H9 (cell line): ENCODE data around the gene UNC50. TPM values are rescaled to one million over a fixed set of nuclear protein-coding genes. Genes with fewer than 3 reads are reported as not detected.

Source experiments
- DNase-seq: peaks from one replicate; pipeline ENCODE4 v3.0.0-alpha.2; 2017
- H2AFZ ChIP-seq: one replicate; pipeline ENCODE4 v1.6.1; 2013; ENCODE audit warnings: mild to moderate bottlenecking, low read length, control low read depth, moderate library complexity
- H2AK5ac ChIP-seq: 2 replicates; pipeline ENCODE4 v1.6.1; 2013; ENCODE audit warnings: low read length, control low read depth, mixed read lengths; ENCODE audit not compliant: insufficient read length
- H2BK120ac ChIP-seq: one replicate; pipeline ENCODE4 v1.6.1; 2013; ENCODE audit warnings: low read depth, mild to moderate bottlenecking, low read length, control low read depth, inconsistent platforms; ENCODE audit not compliant: poor library complexity, severe bottlenecking
- H2BK12ac ChIP-seq: 2 replicates; pipeline ENCODE4 v1.6.1; 2013; ENCODE audit warnings: low read length, control low read depth, mixed read lengths, low read depth; ENCODE audit not compliant: insufficient read length
- H2BK15ac ChIP-seq: 2 replicates; pipeline ENCODE4 v1.6.1; 2013; ENCODE audit warnings: low read depth, low read length, control low read depth
- H2BK20ac ChIP-seq: one replicate; pipeline ENCODE4 v1.6.1; 2013; ENCODE audit warnings: low read depth, mild to moderate bottlenecking, low read length, control low read depth, inconsistent platforms; ENCODE audit not compliant: poor library complexity, severe bottlenecking
- H2BK5ac ChIP-seq: 2 replicates; pipeline ENCODE4 v1.6.1; 2013; ENCODE audit warnings: low read length, control low read depth, mixed read lengths; ENCODE audit not compliant: insufficient read length
- H3K14ac ChIP-seq: 2 replicates; pipeline ENCODE4 v1.6.1; 2013; ENCODE audit warnings: low read length, control low read depth; ENCODE audit not compliant: insufficient read depth
- H3K18ac ChIP-seq: 2 replicates; pipeline ENCODE4 v1.6.1; 2013; ENCODE audit warnings: low read depth, mild to moderate bottlenecking, mixed read lengths, low read length, control low read depth; ENCODE audit not compliant: insufficient read length
- H3K23ac ChIP-seq: 2 replicates; pipeline ENCODE4 v1.6.1; 2013; ENCODE audit warnings: low read length, control low read depth, mixed read lengths, low read depth; ENCODE audit not compliant: insufficient read length
- H3K23me2 ChIP-seq: 2 replicates; pipeline ENCODE4 v1.6.1; 2013; ENCODE audit warnings: low read depth, mild to moderate bottlenecking, mixed read lengths, low read length, control low read depth; ENCODE audit not compliant: insufficient read length, poor library complexity, severe bottlenecking
- H3K27ac ChIP-seq: 2 replicates; pipeline ENCODE4 v1.5.1; 2013; ENCODE audit warnings: low read length, control low read depth, mixed read lengths, low read depth; ENCODE audit not compliant: insufficient read length
- H3K27me3 ChIP-seq: 2 replicates; pipeline ENCODE4 v1.6.1; 2013; ENCODE audit warnings: low read length, control low read depth, inconsistent platforms; ENCODE audit not compliant: insufficient read depth
- H3K4ac ChIP-seq: 2 replicates; pipeline ENCODE4 v1.6.1; 2013; ENCODE audit warnings: low read depth, mild to moderate bottlenecking, control low read depth, inconsistent platforms, low read length, moderate library complexity
- H3K4me1 ChIP-seq: 2 replicates; pipeline ENCODE4 v1.6.1; 2013; ENCODE audit warnings: low read length, control low read depth, inconsistent platforms; ENCODE audit not compliant: insufficient read depth
- H3K4me2 ChIP-seq: 2 replicates; pipeline ENCODE4 v1.6.1; 2013; ENCODE audit warnings: low read length, control low read depth, mixed read lengths; ENCODE audit not compliant: insufficient read length, insufficient read depth
- H3K56ac ChIP-seq: 2 replicates; pipeline ENCODE4 v1.6.1; 2013; ENCODE audit warnings: low read depth, mild to moderate bottlenecking, mixed read lengths, low read length, control low read depth; ENCODE audit not compliant: insufficient read length
- H3K79me1 ChIP-seq: 2 replicates; pipeline ENCODE4 v1.6.1; 2013; ENCODE audit warnings: low read depth, mild to moderate bottlenecking, moderate library complexity, low read length, control low read depth, inconsistent platforms; ENCODE audit not compliant: insufficient read depth, poor library complexity, severe bottlenecking
- H3K79me2 ChIP-seq: 2 replicates; pipeline ENCODE4 v1.6.1; 2013; ENCODE audit warnings: low read length, control low read depth, inconsistent platforms; ENCODE audit not compliant: insufficient read depth
- H3K9ac ChIP-seq: 2 replicates; pipeline ENCODE4 v1.6.1; 2013; ENCODE audit warnings: low read length, control low read depth, mixed read lengths; ENCODE audit not compliant: insufficient read length; ENCODE audit errors: extremely low read depth
- H3K9me3 ChIP-seq: one replicate; pipeline ENCODE4 v1.6.1; 2013; ENCODE audit warnings: low read depth, low read length, inconsistent platforms; ENCODE audit not compliant: control insufficient read depth
- H3T11ph ChIP-seq: one replicate; pipeline ENCODE4 v1.6.1; 2013; ENCODE audit warnings: mild to moderate bottlenecking, low read length, control low read depth, inconsistent platforms
- H4K20me1 ChIP-seq: one replicate; pipeline ENCODE4 v1.6.1; 2013; ENCODE audit not compliant: control insufficient read depth, insufficient read length, insufficient read depth
- H4K5ac ChIP-seq: 2 replicates; pipeline ENCODE4 v1.6.1; 2013; ENCODE audit warnings: low read depth, mild to moderate bottlenecking, mixed read lengths, low read length, control low read depth; ENCODE audit not compliant: insufficient read length
- H4K8ac ChIP-seq: replicated peaks from 2 replicates; pipeline ENCODE4 v1.6.1; 2013; ENCODE audit warnings: low read length, control low read depth, mixed read lengths, low read depth; ENCODE audit not compliant: insufficient read length
- H4K91ac ChIP-seq: 2 replicates; pipeline ENCODE4 v1.6.1; 2013; ENCODE audit warnings: low read depth, mild to moderate bottlenecking, moderate library complexity, mixed read lengths, low read length, control low read depth; ENCODE audit not compliant: insufficient read length
- H3K27ac Mint-ChIP-seq, 3 experiments: 2 replicates in 2 of 3; 3 replicates in 1 of 3; pipeline ENCODE4 v1.8.0; 2020 to 2021; ENCODE audit warnings: mixed read lengths in 3 of 3, mild to moderate bottlenecking in 1 of 3, moderate library complexity in 1 of 3
- H3K27me3 Mint-ChIP-seq: 2 replicates; pipeline ENCODE4 v1.8.0; 2021; ENCODE audit warnings: low read depth, mild to moderate bottlenecking, moderate library complexity, mixed read lengths
- H3K36me3 Mint-ChIP-seq, 3 experiments: 2 replicates in 2 of 3; 3 replicates in 1 of 3; pipeline ENCODE4 v1.8.0; 2020 to 2021; ENCODE audit warnings: low read depth in 3 of 3, mixed read lengths in 3 of 3; ENCODE audit not compliant: insufficient read depth in 1 of 3
- H3K4me1 Mint-ChIP-seq, 2 experiments: 2 replicates each; pipeline ENCODE4 v1.8.0; 2020; ENCODE audit warnings: mixed read lengths in 2 of 2
- H3K4me3 Mint-ChIP-seq, 2 experiments: 2 replicates in 1 of 2; 3 replicates in 1 of 2; pipeline ENCODE4 v1.8.0; 2020 to 2021; ENCODE audit warnings: mild to moderate bottlenecking in 2 of 2, mixed read lengths in 2 of 2, moderate library complexity in 1 of 2
- H3K9me3 Mint-ChIP-seq, 2 experiments: 2 replicates in 1 of 2; 3 replicates in 1 of 2; pipeline ENCODE4 v1.8.0; 2020; ENCODE audit warnings: mild to moderate bottlenecking in 2 of 2, mixed read lengths in 2 of 2, moderate library complexity in 1 of 2
- CTCF ChIP-seq: fragments of 200-600 bp; sonication (generic); conservative IDR thresholded peaks from 3 replicates; pipeline ENCODE4 v1.8.0; 2021; ENCODE audit warnings: antibody characterized with exemption, mild to moderate bottlenecking
- WGBS: extraction: QIAGEN DNeasy Blood & Tissue Kit; methylation state at CpG from one replicate; pipeline ENCODE4 v1.1.7; 2013; ENCODE audit warnings: missing lambda C conversion rate, low lambda C conversion rate, mixed read lengths; ENCODE audit not compliant: insufficient read length; ENCODE audit errors: extremely low coverage; 5-methylcytosine and 5-hydroxymethylcytosine counted together
- total RNA-seq: library from RNA; stranded (reverse); gene quantifications from 2 replicates; pipeline ENCODE4 v1.2.1, GENCODE V29; 2021

Gene UNC50
- total RNA-seq, 1 experiment from 2014 or later, result 35.4 TPM

DNA sequence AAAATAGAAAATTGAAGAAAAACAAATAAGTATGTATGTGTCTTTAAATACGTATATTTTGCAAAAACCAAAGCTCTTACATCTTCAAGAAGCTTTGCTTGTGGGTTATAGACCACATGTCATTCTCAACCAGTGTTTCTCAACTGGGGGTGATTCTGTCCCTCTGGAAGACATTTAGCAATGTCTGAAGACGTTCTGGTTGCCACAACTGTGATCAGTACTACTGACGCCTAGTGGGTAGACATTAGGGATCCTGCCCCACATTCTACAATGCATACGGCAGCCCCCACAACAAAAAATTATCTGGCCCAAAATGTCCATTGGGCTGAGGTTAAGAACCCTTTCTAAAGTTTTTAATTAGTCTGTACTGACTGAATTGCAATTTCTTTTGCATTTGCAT, 48.4 kb downstream of the UNC50 start:
- no peak overlapping the region for H4K8ac ChIP-seq
- no peak overlapping the region for H2AK5ac ChIP-seq
- no CpG with 5 or more reads among the region's 4 CpGs for WGBS
- Mint-ChIP-seq H3K27me3 (no peaks in the 10 kb centered on the region), H3K4me1 (no peaks in the 10 kb centered on the region), H3K4me3 (no peak overlapping the region), H3K9me3 (peaks cover 3 to 5% of the 10 kb centered on the region in 2 experiments; a peak in 3 of 5 replicates), H3K27ac (no peak overlapping the region; a peak in 1 of 7 replicates), H3K36me3 (0 out of 7 replicates have a peak, but pooled peaks cover 0 to 4% (median 0%) of the 10 kb centered on the region in 3 experiments)
- H3K4ac ChIP-seq, result no peak overlapping the region
- no peak overlapping the region for H3K18ac ChIP-seq
- no peak overlapping the region for H3K56ac ChIP-seq
- H3K23me2 ChIP-seq, result no peaks in the 10 kb centered on the region
- H3K79me1 ChIP-seq, result no peaks in the 10 kb centered on the region
- no peak overlapping the region for H2BK5ac ChIP-seq
- H2BK120ac ChIP-seq, result no peak overlapping the region
- H3K27ac ChIP-seq, result no peak overlapping the region
- H3K9ac ChIP-seq, result no peak overlapping the region
- no peak overlapping the region for H3K14ac ChIP-seq
- H2BK12ac ChIP-seq, result no peak overlapping the region
- H3K79me2 ChIP-seq, result no peaks in the 10 kb centered on the region
- H4K91ac ChIP-seq, result no peak overlapping the region
- no peak overlapping the region for H3K4me2 ChIP-seq
- H3K4me1 ChIP-seq, result no peaks in the 10 kb centered on the region
- H4K20me1 ChIP-seq, result no peaks in the 10 kb centered on the region
- no peak overlapping the region for H2BK15ac ChIP-seq
- H2BK20ac ChIP-seq, result no peak overlapping the region
- no peaks in the 10 kb centered on the region for H3K27me3 ChIP-seq
- TF ChIP-seq CTCF, result no peak
- no peak overlapping the region for H3K23ac ChIP-seq
- DNase-seq, result no peak
- no peaks in the 10 kb centered on the region for H3K9me3 ChIP-seq
- H2AFZ ChIP-seq, result no peak overlapping the region
- H3T11ph ChIP-seq, result no peak overlapping the region
- no peak overlapping the region for H4K5ac ChIP-seq
